Liver (tissue), 9 donors: ENCODE results near the gene SLC6A18. TPM values are rescaled to one million over a fixed set of nuclear protein-coding genes. Genes with fewer than 3 reads are reported as not detected.

ENCODE experiments used
- DNase-seq: peaks from one replicate; pipeline ENCODE4 v3.0.0-alpha.2; 2017; ENCODE audit warnings: low spot score
- H3K27ac ChIP-seq, 2 donors: one replicate each; pipeline ENCODE4 v1.7.0; 2013; ENCODE audit warnings: inconsistent platforms in 2 of 2, low read length in 2 of 2, control low read depth in 1 of 2, low read depth in 1 of 2, mild to moderate bottlenecking in 1 of 2
- H3K27me3 ChIP-seq, 4 donors: one replicate each; pipeline versions ENCODE4 v1.6.1 to v1.7.0; 2013; ENCODE audit warnings: low read length in 3 of 4, inconsistent platforms in 1 of 4, mild to moderate bottlenecking in 1 of 4, moderate library complexity in 1 of 4; ENCODE audit not compliant: control insufficient read depth in 4 of 4, insufficient read depth in 4 of 4
- H3K36me3 ChIP-seq, 4 donors: one replicate each; pipeline versions ENCODE4 v1.6.1 to v1.7.0; 2013; ENCODE audit warnings: low read length in 3 of 4, mild to moderate bottlenecking in 3 of 4, low read depth in 1 of 4, moderate library complexity in 1 of 4; ENCODE audit not compliant: control insufficient read depth in 4 of 4, insufficient read depth in 3 of 4
- H3K4me1 ChIP-seq, 4 donors: one replicate each; pipeline versions ENCODE4 v1.6.1 to v1.7.0; 2013; ENCODE audit warnings: low read length in 3 of 4, mild to moderate bottlenecking in 3 of 4, moderate library complexity in 1 of 4; ENCODE audit not compliant: control insufficient read depth in 4 of 4, insufficient read depth in 4 of 4
- H3K4me3 ChIP-seq, 3 donors: one replicate each; pipeline versions ENCODE4 v1.6.1 to v1.7.0; 2013; ENCODE audit warnings: low read length in 3 of 3, control low read depth in 1 of 3, low read depth in 1 of 3, mild to moderate bottlenecking in 1 of 3
- H3K9ac ChIP-seq, 2 donors: one replicate each; pipeline ENCODE4 v1.7.0; 2013; ENCODE audit warnings: low read length in 2 of 2, mild to moderate bottlenecking in 2 of 2, moderate library complexity in 2 of 2, control low read depth in 1 of 2, low read depth in 1 of 2
- H3K9me3 ChIP-seq, 4 donors: one replicate each; pipeline versions ENCODE4 v1.6.1 to v1.7.0; 2013; ENCODE audit warnings: low read length in 3 of 4; ENCODE audit not compliant: control insufficient read depth in 4 of 4
- EGR1 ChIP-seq, 2 donors: IDR thresholded peaks; 2 replicates each; pipeline ENCODE4 v1.6.1; 2016 to 2018; ENCODE audit warnings: antibody characterized with exemption in 2 of 2, low read depth in 2 of 2
- FOXA1 ChIP-seq: IDR thresholded peaks from 2 replicates; pipeline ENCODE4 v1.6.1; 2016; ENCODE audit warnings: antibody characterized with exemption
- FOXA2 ChIP-seq: IDR thresholded peaks from 2 replicates; pipeline ENCODE4 v1.6.1; 2016; ENCODE audit warnings: antibody characterized with exemption
- GABPA ChIP-seq, 2 donors: IDR thresholded peaks in 1 of 2; conservative IDR thresholded peaks in 1 of 2; 2 replicates each; pipeline ENCODE4 v1.6.1; 2016; ENCODE audit warnings: antibody characterized with exemption in 2 of 2, mild to moderate bottlenecking in 1 of 2, moderate library complexity in 1 of 2
- HNF4A ChIP-seq, 2 donors: conservative IDR thresholded peaks; 2 replicates each; pipeline ENCODE4 v1.6.1; 2016; ENCODE audit warnings: antibody characterized with exemption in 2 of 2, mild to moderate bottlenecking in 2 of 2
- HNF4G ChIP-seq: IDR thresholded peaks from 2 replicates; pipeline ENCODE4 v1.6.1; 2016; ENCODE audit warnings: antibody characterized with exemption
- JUND ChIP-seq, 2 donors: IDR thresholded peaks; 2 replicates each; pipeline ENCODE4 v1.6.1; 2016; ENCODE audit warnings: antibody characterized with exemption in 2 of 2
- NR2F2 ChIP-seq: IDR thresholded peaks from 2 replicates; pipeline ENCODE4 v1.6.1; 2016; ENCODE audit warnings: antibody characterized with exemption
- RAD21 ChIP-seq, 2 donors: IDR thresholded peaks; 2 replicates each; pipeline ENCODE4 v1.6.1; 2016; ENCODE audit warnings: antibody characterized with exemption in 2 of 2, mild to moderate bottlenecking in 2 of 2
- REST ChIP-seq: IDR thresholded peaks from 2 replicates; pipeline ENCODE4 v1.6.1; 2016; ENCODE audit warnings: antibody characterized with exemption, mild to moderate bottlenecking
- RXRA ChIP-seq, 2 donors: IDR thresholded peaks; 2 replicates each; pipeline ENCODE4 v1.6.1; 2017 to 2018; ENCODE audit warnings: antibody characterized with exemption in 2 of 2, mild to moderate bottlenecking in 1 of 2
- SP1 ChIP-seq: IDR thresholded peaks from 2 replicates; pipeline ENCODE4 v1.6.1; 2018; ENCODE audit warnings: antibody characterized with exemption, mild to moderate bottlenecking
- TAF1 ChIP-seq: conservative IDR thresholded peaks from 2 replicates; pipeline ENCODE4 v1.6.1; 2016; ENCODE audit warnings: antibody characterized with exemption, mild to moderate bottlenecking
- YY1 ChIP-seq: IDR thresholded peaks from 2 replicates; pipeline ENCODE4 v1.6.1; 2016; ENCODE audit warnings: antibody characterized with exemption, mild to moderate bottlenecking
- ZBTB33 ChIP-seq: IDR thresholded peaks from 2 replicates; pipeline ENCODE4 v1.6.1; 2016; ENCODE audit warnings: antibody characterized with exemption
- WGBS: extraction: QIAGEN DNeasy Blood & Tissue Kit; methylation state at CpG from one replicate; pipeline ENCODE4 v1.1.7; 2013; 5-methylcytosine and 5-hydroxymethylcytosine counted together
- polyA plus RNA-seq, 2 donors: library from polyadenylated mRNA; stranded (reverse) in 1 of 2; unstranded in 1 of 2; fragments of 200-250 nt in 1 of 2; fragments of >200 nt in 1 of 2; fragmentation: Nextera tagmentation in 1 of 2; extraction: Ambion mirVana in 1 of 2; gene quantifications; one replicate each; pipeline versions ENCODE4 v1.2.1 to v1.2.3, GENCODE V29; 2013 to 2015
- total RNA-seq, 2 donors: library from RNA; depleted of rRNA; stranded (reverse); fragments of >200 nt; gene quantifications; one replicate each; pipeline ENCODE4 v1.2.3, GENCODE V29; 2014
- TF ChIP-seq, protein P1 (sequence below): IDR thresholded peaks from 2 replicates; pipeline ENCODE4 v1.6.1; 2016; ENCODE audit warnings: antibody characterized with exemption
- TF ChIP-seq, protein P2 (sequence below): fragments of 150-350 bp; IDR thresholded peaks from 2 replicates; pipeline ENCODE4 v1.5.1; 2017; ENCODE audit warnings: improper control_type of control experiment, low read depth, low read length; ENCODE audit not compliant: missing input control
- donor health status: healthy.
- donor health status: healthy.
- donor health status: healthy.
- donor health status: healthy.
- donor health status: healthy.

The SLC6A18 gene
- total and polyA plus RNA-seq, 4 donors: not detected

DNA sequence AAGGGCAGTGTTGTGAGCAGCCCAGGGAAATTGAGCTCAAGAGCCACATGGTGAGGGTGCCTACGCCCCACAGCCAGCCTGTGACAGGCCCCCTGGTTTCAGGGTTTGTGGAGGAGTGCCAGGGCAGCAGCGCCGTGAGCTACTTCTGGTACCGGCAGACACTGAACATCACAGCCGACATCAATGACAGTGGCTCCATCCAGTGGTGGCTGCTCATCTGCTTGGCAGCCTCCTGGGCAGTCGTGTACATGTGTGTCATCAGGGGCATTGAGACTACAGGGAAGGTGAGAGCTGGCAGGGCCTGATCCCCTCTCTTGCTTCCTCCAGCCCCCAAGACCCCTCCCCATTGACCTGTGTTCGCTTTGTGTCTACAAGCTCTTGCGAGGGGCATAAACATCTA, 10.2 kb downstream of the SLC6A18 start:
- WGBS: 66% methylated on average over 8 of the region's 8 CpGs
- TF ChIP-seq JUND (IDR thresholded peaks at IDR 0.05) (no peak), RAD21 (IDR thresholded peaks at IDR 0.05) (peak; percentile 47 to 61), REST (no peak), YY1 (no peak), FOXA2 (no peak), HNF4G (no peak), HNF4A (conservative IDR thresholded peaks at IDR 0.05) (no peak), RXRA (IDR thresholded peaks at IDR 0.05) (no peak), NR2F2 (no peak), EGR1 (IDR thresholded peaks at IDR 0.05; ENCODE audit: low read depth in 2 of 2) (no peak), FOXA1 (no peak), ZBTB33 (no peak), TAF1 (no peak), GABPA (IDR thresholded peaks at IDR 0.05 in 1 of 2, conservative IDR thresholded peaks at IDR 0.05 in 1 of 2) (no peak), SP1 (no peak)
- TF ChIP-seq, protein P1, sequence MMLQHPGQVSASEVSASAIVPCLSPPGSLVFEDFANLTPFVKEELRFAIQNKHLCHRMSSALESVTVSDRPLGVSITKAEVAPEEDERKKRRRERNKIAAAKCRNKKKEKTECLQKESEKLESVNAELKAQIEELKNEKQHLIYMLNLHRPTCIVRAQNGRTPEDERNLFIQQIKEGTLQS: no peak
- TF ChIP-seq, protein P2, sequence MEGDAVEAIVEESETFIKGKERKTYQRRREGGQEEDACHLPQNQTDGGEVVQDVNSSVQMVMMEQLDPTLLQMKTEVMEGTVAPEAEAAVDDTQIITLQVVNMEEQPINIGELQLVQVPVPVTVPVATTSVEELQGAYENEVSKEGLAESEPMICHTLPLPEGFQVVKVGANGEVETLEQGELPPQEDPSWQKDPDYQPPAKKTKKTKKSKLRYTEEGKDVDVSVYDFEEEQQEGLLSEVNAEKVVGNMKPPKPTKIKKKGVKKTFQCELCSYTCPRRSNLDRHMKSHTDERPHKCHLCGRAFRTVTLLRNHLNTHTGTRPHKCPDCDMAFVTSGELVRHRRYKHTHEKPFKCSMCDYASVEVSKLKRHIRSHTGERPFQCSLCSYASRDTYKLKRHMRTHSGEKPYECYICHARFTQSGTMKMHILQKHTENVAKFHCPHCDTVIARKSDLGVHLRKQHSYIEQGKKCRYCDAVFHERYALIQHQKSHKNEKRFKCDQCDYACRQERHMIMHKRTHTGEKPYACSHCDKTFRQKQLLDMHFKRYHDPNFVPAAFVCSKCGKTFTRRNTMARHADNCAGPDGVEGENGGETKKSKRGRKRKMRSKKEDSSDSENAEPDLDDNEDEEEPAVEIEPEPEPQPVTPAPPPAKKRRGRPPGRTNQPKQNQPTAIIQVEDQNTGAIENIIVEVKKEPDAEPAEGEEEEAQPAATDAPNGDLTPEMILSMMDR: peak; percentile 24
- H3K4me1 ChIP-seq: no peaks in the 10 kb centered on the region
- no peaks in the 10 kb centered on the region for H3K36me3 ChIP-seq
- H3K27ac ChIP-seq: no peak overlapping the region
- H3K27me3 ChIP-seq: no peaks in the 10 kb centered on the region
- no peak overlapping the region for H3K4me3 ChIP-seq
- peaks cover 0 to 6% (median 3%) of the 10 kb centered on the region in 4 donors for H3K9me3 ChIP-seq
- no peak for DNase-seq
- H3K9ac ChIP-seq: no peak overlapping the region

DNA sequence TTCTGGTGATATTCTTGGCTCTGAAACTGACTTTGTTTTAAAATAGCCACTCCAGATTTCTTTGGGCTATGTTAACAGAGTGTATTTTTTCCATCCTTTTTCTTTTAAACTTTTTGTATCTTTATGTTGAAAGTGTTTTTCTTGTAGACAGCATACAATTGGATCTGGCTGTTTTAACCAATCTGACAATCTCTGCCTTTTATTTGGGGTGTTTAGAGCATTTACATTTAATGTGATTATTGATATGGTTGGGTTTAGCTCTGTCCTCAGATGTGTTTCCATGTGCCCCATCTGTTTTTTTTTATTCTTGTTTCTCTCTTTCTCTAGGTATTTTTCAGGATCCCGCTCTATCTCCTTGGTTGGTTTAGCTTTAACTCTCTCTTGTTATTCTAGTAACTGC, 10.7 kb downstream of the SLC6A18 start:
- H3K9ac ChIP-seq: no peak overlapping the region
- DNase-seq: no peak
- H3K9me3 ChIP-seq: peaks cover 0 to 6% (median 3%) of the 10 kb centered on the region in 4 donors
- H3K27ac ChIP-seq: no peak overlapping the region
- WGBS: 95% methylated on average over 1 of the region's 1 CpG
- H3K27me3 ChIP-seq: no peaks in the 10 kb centered on the region
- no peak overlapping the region for H3K4me3 ChIP-seq
- no peaks in the 10 kb centered on the region for H3K4me1 ChIP-seq
- TF ChIP-seq REST (no peak), EGR1 (IDR thresholded peaks at IDR 0.05; ENCODE audit: low read depth in 2 of 2) (no peak), ZBTB33 (no peak), RAD21 (IDR thresholded peaks at IDR 0.05) (no peak), RXRA (IDR thresholded peaks at IDR 0.05) (no peak), NR2F2 (no peak), YY1 (no peak), TAF1 (no peak)
- no peaks in the 10 kb centered on the region for H3K36me3 ChIP-seq
